GM21786 (cell line): Measurements from ENCODE around the gene DLG5.
"Not testable (repeated sequence)": the region's sequence is repeated elsewhere in the genome, so short reads cannot be mapped to it uniquely, and the experiment has no call there.

Experiments
- ATAC-seq: cut with Tn5 transposase; IDR thresholded peaks from one replicate; pipeline ENCODE4 v1.9.1; 2021; ENCODE audit not compliant: unreplicated experiment

DLG5 gene

GRCh38 chr10:77772852-77773600 lies 153.5 kb downstream of the DLG5 start:
- ATAC-seq: not testable (repeated sequence)

DNA sequence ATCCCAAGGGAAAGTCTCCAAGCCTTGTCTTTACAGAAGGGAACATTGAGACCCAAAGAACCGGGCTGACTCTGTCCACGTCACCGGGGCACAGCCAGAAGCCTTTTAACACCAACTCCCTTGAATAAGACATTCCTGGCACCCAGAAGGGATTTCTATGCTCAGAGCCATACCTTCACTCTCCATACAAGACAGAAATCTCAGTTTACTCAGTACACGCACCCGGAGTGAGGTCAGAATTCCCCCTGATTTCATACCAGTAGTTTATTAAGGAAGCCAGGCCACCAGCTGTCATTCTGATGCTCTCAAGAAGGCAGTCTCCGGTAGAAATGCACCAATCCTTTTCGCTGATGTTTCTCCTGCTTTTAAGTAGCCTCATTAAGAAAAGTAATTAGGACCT lies 154.7 kb downstream of the DLG5 start:
- ATAC-seq: no peak

- no peak for ATAC-seq
Observed at GRCh38 chr10:77771450-77771849, 155.1 kb downstream of the DLG5 start.

GRCh38 chr10:77770868-77771175 lies 155.7 kb downstream of the DLG5 start:
- no peak for ATAC-seq

GRCh38 chr10:77770081-77770867 lies 156.3 kb downstream of the DLG5 start:
- no peak for ATAC-seq

DNA sequence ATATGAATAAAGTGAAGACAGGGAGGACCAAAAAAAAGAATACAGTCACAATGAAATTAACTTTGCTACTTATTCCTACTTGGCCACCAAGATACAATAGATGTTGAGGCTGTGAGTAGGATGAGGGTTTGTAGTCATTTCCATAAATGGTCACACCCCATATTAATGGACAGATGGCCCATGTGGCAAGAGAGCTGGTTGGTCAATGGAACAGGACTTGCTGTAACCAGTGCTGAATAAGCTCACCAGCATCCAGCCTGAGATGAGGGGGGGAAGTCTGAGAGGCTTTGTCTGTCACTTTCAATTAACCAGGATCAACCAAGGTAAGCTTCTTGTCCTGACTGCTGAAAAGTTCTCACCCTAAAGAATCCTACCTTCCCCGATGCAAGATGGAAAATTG lies 158.5 kb downstream of the DLG5 start:
- no peak for ATAC-seq

- ATAC-seq: no peak
Observed at GRCh38 chr10:77763453-77764430, 162.8 kb downstream of the DLG5 start.

DNA sequence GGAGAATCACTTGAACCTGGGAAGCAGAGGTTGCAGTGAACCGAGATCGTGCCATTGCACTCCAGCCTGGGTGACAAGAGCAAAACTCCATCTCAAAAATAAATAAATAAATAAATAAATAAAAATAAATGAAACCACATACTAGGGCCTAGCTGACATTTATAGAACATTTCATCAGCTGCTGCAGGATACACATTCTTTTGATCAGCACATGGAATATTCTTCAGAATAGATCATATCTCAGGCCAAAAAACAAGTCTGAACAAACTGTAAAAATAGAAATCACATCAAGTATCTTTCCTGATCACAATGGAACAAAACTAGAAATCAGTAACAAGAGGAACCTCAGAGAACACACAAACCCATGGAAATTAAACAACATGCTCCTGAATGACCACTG lies 168.1 kb downstream of the DLG5 start:
- not testable (repeated sequence) for ATAC-seq

- ATAC-seq: no peak
Observed at GRCh38 chr10:77756319-77757232, 170.0 kb downstream of the DLG5 start.

DNA sequence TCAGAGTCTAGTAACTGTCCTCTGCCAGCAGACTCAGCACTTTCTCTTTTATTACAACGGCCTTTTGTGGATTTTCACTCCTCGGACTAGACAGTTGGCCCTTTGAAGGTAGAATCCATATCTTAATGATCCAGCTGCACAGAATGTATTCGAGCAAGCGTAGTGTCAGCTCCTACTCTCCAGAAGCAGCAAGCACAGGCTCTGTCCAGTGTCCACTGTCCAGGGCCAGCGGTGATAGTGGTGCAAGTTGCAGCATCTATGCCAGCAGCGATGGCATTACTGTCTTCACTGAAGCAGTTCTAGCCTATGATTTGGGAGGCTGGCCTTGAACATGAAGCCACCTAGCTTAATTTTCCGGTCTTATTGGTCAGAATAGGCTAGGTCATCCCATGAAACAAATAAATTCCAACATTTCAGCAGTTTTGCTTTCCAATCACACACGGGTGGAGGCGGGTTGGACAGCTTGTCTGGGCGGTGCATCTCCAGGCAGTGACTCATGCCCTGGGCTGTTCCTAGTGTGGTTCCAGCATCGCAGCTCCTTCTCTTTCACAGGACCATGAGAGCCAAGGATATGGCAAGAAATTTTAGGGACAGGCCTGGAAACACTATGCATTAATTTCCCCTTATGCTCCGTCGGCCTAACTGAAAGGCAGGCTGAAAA lies 180.4 kb downstream of the DLG5 start:
- ATAC-seq: no peak

- no peak for ATAC-seq
Observed at GRCh38 chr10:77744245-77744644, 182.3 kb downstream of the DLG5 start.

GRCh38 chr10:77742172-77742571 lies 184.4 kb downstream of the DLG5 start:
- no peak for ATAC-seq

- ATAC-seq: no peak
Observed at GRCh38 chr10:77741746-77742145, 184.8 kb downstream of the DLG5 start.
